Skeletal muscle satellite cell (primary cell): ENCODE data around the gene RB1.
"Not testable (repeated sequence)": the region's sequence is repeated elsewhere in the genome, so short reads cannot be mapped to it uniquely, and the experiment has no call there.

ENCODE experiments used
- H3K27me3 ChIP-seq: 2 replicates; pipeline ENCODE4 v1.7.0; 2013; ENCODE audit warnings: low read length; ENCODE audit not compliant: control insufficient read depth, insufficient read depth
- H3K36me3 ChIP-seq: 2 replicates; pipeline ENCODE4 v1.7.0; 2013; ENCODE audit warnings: mild to moderate bottlenecking, control low read depth, low read length; ENCODE audit not compliant: insufficient read depth
- H3K4me1 ChIP-seq: 2 replicates; pipeline ENCODE4 v1.7.0; 2013; ENCODE audit warnings: low read length; ENCODE audit not compliant: control insufficient read depth, insufficient read depth
- H3K4me2 ChIP-seq: 2 replicates; pipeline ENCODE4 v1.7.0; 2013; ENCODE audit warnings: mild to moderate bottlenecking, low read length
- H3K4me3 ChIP-seq: 2 replicates; pipeline ENCODE4 v1.7.0; 2013; ENCODE audit warnings: low read length
- H3K9ac ChIP-seq: 2 replicates; pipeline ENCODE4 v1.7.0; 2013; ENCODE audit warnings: mild to moderate bottlenecking, low read depth, low read length, moderate library complexity
- H3K9me3 ChIP-seq: replicated peaks from 2 replicates; pipeline ENCODE4 v1.7.0; 2013; ENCODE audit warnings: mild to moderate bottlenecking, control low read depth, low read length

The RB1 gene

DNA sequence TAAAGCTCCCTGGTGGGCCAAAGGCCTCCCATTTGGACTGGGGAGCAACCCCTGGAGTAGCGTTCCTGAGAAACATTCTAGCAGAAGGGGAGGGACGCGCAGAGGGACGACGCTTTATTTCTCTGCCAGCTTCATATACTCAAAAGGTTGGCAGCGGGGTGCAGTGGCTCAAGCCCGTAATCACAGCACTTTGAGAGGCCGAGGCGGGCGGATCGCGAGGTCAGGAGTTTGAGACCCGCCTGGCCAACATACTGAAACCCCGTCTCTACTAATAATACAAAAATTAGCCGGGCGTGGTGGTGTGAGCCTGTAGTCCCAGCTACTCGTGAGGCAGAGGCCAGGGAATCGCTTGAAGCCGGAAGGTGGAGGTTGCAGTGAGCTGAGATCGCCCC is 16.8 kb downstream of the RB1 start:
- H3K4me1 ChIP-seq: no peaks in the 10 kb centered on the region
- no peak overlapping the region for H3K4me3 ChIP-seq
- no peak overlapping the region for H3K4me2 ChIP-seq
- H3K9me3 ChIP-seq: no peaks in the 10 kb centered on the region
- no peaks in the 10 kb centered on the region for H3K27me3 ChIP-seq
- peaks cover 35% of the 10 kb centered on the region for H3K36me3 ChIP-seq
- no peak overlapping the region for H3K9ac ChIP-seq

DNA sequence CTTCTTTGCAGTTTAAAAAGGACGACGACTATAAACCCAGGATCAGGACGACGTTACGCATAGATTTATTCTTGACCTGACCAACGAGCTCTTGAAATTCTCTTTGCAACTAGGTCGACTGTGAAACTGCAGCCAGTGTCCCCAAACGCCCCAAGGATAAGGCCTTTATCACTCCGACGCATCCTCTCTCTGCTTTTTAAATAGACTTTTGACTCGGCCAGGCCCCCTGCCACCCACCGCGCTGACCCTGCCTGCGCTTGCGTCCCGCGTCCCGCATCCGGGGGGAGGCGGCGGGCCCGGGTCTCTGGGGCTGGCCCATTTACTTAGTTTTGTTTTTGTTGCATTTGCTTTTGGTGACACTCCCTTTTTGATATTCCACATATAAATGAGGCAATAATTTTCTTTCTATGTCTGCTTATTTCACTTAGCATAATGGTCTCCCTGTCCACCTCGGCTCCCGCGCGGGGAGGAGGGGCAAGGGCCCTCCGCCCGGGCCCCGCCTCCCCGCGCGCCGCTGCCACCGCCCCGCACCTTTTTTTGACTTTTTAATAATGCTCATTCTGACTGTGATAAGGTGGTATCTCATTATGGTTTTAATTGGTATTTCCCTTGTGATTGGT is 17.4 kb downstream of the RB1 start:
- Histone ChIP-seq H3K4me2 (no peak overlapping the region), H3K36me3 (peaks cover 35% of the 10 kb centered on the region), H3K9me3 (no peaks in the 10 kb centered on the region), H3K27me3 (no peaks in the 10 kb centered on the region), H3K4me1 (no peaks in the 10 kb centered on the region), H3K9ac (no peak overlapping the region), H3K4me3 (no peak overlapping the region)

DNA sequence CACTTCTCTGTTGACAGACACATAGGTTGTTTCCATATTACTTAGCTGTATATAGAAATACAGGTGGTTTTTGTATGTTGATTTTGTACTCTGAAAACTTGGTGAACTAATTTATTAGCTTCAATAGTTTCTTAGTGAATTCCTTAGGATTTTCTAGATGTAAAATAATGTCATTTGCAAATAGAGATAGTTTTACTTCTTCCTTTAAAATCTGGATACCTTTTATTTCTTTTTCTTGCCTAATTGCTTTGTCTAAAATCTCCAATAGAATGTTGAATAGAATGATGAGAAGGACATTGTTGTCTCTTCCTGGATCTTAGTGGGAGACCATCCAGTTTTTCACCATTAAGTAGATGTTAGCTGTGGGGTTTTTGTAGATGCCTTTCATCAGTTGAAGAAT is 18.7 kb downstream of the RB1 start:
- H3K9me3 ChIP-seq: no peaks in the 10 kb centered on the region
- H3K27me3 ChIP-seq: no peaks in the 10 kb centered on the region
- no peak overlapping the region for H3K4me2 ChIP-seq
- H3K9ac ChIP-seq: no peak overlapping the region
- peaks cover 28% of the 10 kb centered on the region for H3K36me3 ChIP-seq
- no peaks in the 10 kb centered on the region for H3K4me1 ChIP-seq
- no peak overlapping the region for H3K4me3 ChIP-seq

GRCh38 chr13:48333976-48334375 is 30.4 kb downstream of the RB1 start:
- Histone ChIP-seq H3K4me3 (no peak overlapping the region), H3K9ac (no peak overlapping the region), H3K9me3 (no peaks in the 10 kb centered on the region), H3K36me3 (peaks cover 4% of the 10 kb centered on the region), H3K4me2 (peak overlapping the region; percentile 2), H3K27me3 (no peaks in the 10 kb centered on the region), H3K4me1 (peaks cover 13% of the 10 kb centered on the region)

GRCh38 chr13:48334534-48335127 is 31.1 kb downstream of the RB1 start:
- Histone ChIP-seq H3K4me2 (peak overlapping the region; percentile 2), H3K36me3 (peaks cover 4% of the 10 kb centered on the region), H3K27me3 (no peaks in the 10 kb centered on the region), H3K9ac (no peak overlapping the region), H3K4me1 (peaks cover 13% of the 10 kb centered on the region), H3K9me3 (no peaks in the 10 kb centered on the region), H3K4me3 (no peak overlapping the region)

DNA sequence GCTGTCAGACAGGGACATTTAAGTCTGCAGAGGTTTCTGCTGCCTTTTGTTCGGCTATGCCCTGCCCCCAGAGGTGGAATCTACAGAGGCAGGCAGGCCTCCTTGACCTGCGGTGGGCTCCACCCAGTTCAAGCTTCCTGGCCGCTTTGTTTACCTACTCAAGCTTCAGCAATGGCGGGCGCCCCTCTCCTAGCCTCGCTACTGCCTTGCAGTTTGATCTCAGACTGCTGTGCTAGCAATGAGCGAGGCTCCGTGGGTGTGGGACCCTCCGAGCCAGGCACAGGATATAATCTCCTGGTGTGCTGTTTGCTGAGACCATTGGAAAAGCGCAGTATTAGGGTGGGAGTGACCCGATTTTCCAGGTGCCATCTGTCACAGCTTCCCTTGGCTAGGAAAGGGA is 35.6 kb downstream of the RB1 start:
- not testable (repeated sequence) for H3K9ac ChIP-seq, H3K9me3 ChIP-seq, H3K36me3 ChIP-seq, H3K4me3 ChIP-seq, H3K4me2 ChIP-seq, H3K27me3 ChIP-seq, H3K4me1 ChIP-seq

DNA sequence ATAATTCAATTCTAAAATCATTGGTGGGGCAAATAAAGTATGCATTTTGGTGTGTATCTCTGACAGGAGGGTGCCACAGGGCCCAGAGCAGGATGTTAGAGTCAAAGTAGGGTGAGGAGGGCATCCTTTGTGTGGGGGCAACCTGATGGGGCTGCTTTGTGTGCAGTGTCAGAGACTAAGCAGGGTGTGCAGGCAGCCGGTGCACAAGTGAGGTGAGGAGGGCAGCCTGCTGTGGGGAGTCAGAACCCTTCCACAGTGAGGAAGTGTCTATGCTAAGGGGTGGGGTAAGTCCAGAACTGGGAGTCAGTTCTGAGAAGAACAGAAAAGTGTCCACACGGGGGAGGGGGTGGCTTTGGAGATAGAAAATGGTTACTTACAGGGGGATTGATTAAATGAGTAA is 40.7 kb downstream of the RB1 start:
- no peak overlapping the region for H3K4me3 ChIP-seq
- H3K9ac ChIP-seq: no peak overlapping the region
- H3K27me3 ChIP-seq: no peaks in the 10 kb centered on the region
- peaks cover 10% of the 10 kb centered on the region for H3K36me3 ChIP-seq
- no peaks in the 10 kb centered on the region for H3K4me1 ChIP-seq
- H3K9me3 ChIP-seq: no peaks in the 10 kb centered on the region
- no peak overlapping the region for H3K4me2 ChIP-seq

DNA sequence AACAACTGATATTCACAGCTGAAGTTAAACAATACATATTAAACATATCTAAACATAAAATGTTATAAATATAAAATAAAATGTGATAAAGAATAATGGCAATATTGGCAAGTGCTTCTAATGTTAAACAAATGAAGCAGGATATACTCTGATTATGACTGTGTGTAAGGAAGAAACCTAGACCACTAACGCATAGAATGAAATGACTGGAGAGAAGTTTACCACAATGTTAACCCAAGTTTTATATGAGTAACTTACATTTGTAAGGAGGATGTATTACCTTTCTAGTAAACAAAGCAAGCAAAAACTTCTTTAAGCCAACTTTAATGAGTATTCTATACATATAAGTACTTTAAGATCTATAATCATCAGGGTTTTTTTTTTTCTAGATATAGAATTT is 43.0 kb downstream of the RB1 start:
- Histone ChIP-seq H3K36me3 (peaks cover 26% of the 10 kb centered on the region), H3K9ac (no peak overlapping the region), H3K4me1 (no peaks in the 10 kb centered on the region), H3K9me3 (no peaks in the 10 kb centered on the region), H3K4me3 (no peak overlapping the region), H3K27me3 (no peaks in the 10 kb centered on the region), H3K4me2 (no peak overlapping the region)

DNA sequence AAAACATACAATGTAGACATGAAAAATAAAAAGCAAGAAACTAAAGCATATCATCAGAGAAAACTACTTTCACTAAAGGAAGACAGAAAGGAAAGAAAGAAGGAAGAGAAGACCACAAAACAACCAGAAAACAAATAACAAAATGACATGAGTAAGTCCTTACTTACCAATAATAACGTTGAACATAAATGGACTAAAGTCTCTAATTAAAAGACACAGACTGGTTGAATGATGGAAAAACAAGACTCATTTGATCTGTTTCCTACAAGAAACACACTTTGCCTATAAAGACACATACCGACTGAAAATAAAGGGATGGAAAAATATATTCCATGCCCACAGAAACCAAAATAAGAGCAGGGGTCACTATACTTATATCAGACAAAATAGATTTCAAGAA is 46.0 kb downstream of the RB1 start:
- Histone ChIP-seq H3K9ac (no peak overlapping the region), H3K4me2 (no peak overlapping the region), H3K4me3 (no peak overlapping the region), H3K27me3 (no peaks in the 10 kb centered on the region), H3K4me1 (no peaks in the 10 kb centered on the region), H3K36me3 (peaks cover 35% of the 10 kb centered on the region), H3K9me3 (peaks cover 8% of the 10 kb centered on the region)

- peaks cover 28% of the 10 kb centered on the region for H3K36me3 ChIP-seq
- no peak overlapping the region for H3K9ac ChIP-seq
- peaks cover 8% of the 10 kb centered on the region for H3K9me3 ChIP-seq
- no peak overlapping the region for H3K4me2 ChIP-seq
- H3K4me1 ChIP-seq: no peaks in the 10 kb centered on the region
- no peaks in the 10 kb centered on the region for H3K27me3 ChIP-seq
- H3K4me3 ChIP-seq: no peak overlapping the region
Observed at GRCh38 chr13:48353590-48353989, 50.0 kb downstream of the RB1 start.

DNA sequence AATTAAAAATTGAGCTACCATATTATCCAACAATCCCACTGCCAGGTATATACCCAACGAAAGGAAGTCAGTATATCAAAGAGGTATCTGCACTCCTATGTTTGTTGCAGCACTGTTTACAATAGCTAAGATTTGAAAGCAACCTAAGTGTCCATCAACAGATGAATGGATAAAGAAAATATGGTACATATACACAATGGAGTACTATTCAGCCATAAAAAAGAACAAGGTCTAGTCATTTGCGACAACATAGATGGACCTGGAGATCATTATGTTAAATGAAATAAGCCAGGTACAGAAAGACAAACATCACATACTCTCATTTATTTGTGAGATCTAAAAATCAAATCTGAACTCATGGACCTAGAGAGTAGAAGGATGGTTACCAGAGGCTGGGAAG is 52.0 kb downstream of the RB1 start:
- H3K9me3 ChIP-seq, H3K4me1 ChIP-seq, H3K4me2 ChIP-seq, H3K4me3 ChIP-seq, H3K9ac ChIP-seq, H3K27me3 ChIP-seq: not testable (repeated sequence)
- peaks cover 26% of the 10 kb centered on the region for H3K36me3 ChIP-seq

DNA sequence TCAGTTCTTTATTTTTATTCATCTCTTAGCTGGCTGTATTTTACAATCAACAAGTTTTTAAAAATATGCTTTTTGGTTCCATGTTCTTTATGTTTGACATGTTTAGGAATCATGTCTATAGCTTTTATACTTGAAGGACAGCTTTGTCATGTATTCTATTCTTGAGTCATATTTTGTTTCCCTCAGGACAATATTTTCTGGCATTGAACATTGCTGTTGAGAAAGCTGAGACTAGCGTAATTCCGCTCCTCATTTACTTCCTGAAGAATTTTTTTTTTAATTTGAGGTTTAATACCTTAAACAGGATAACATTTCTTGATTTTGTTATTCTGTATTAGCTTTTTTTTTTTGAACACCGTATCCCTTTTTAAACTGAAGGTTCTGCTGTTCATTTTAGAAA is 53.2 kb downstream of the RB1 start:
- H3K9me3 ChIP-seq: peaks cover 8% of the 10 kb centered on the region
- no peaks in the 10 kb centered on the region for H3K4me1 ChIP-seq
- H3K9ac ChIP-seq: no peak overlapping the region
- no peaks in the 10 kb centered on the region for H3K27me3 ChIP-seq
- no peak overlapping the region for H3K4me3 ChIP-seq
- H3K4me2 ChIP-seq: no peak overlapping the region
- H3K36me3 ChIP-seq: peaks cover 18% of the 10 kb centered on the region
